SK-N-MC (cell line): ENCODE data around the gene HRH1.

Experiments
- EZH2 ChIP-seq: fragments of 200-600 bp; sonication (generic); IDR thresholded peaks from one replicate; pipeline ENCODE4 v1.6.1; 2017; ENCODE audit warnings: antibody characterized with exemption
- FOXP2 ChIP-seq: optimal IDR thresholded peaks from 2 replicates; pipeline ENCODE3; 2011; ENCODE audit warnings: mild to moderate bottlenecking, moderate library complexity; ENCODE audit not compliant: insufficient read depth; ENCODE audit errors: extremely low read length, control extremely low read depth
- POLR2AphosphoS5 ChIP-seq: IDR thresholded peaks from 2 replicates; pipeline ENCODE4 v1.6.1; 2012; ENCODE audit warnings: mild to moderate bottlenecking, low read depth, low read length, borderline replicate concordance

GRCh38 chr3:11204697-11205348 is 50.5 kb downstream of the HRH1 start:
- TF ChIP-seq POLR2AphosphoS5, result no peak
- no peak for TF ChIP-seq EZH2
- no peak for TF ChIP-seq FOXP2
